Activated T-cell treated with anti-CD3 and anti-CD28 coated beads for 1 hour (primary cell): ENCODE data around the gene GADD45A.
"Not testable (repeated sequence)": the region's sequence is repeated elsewhere in the genome, so short reads cannot be mapped to it uniquely, and the experiment has no call there.

ENCODE experiments used
- DNase-seq: peaks from one replicate; pipeline ENCODE4 v3.0.0-alpha.2; 2020; ENCODE audit warnings: low read depth

GADD45A gene

GRCh38 chr1:67685067-67685557 is at the start of gene GADD45A:
TSS of gene GADD45A (plus strand) at chr1:67685201. CDS start at chr1:67685495, 294 bp downstream.
- DNase-seq = peak; percentile 81

- no peak for DNase-seq
Observed at GRCh38 chr1:67636146-67636545, 48.9 kb upstream of the GADD45A start.

GRCh38 chr1:67639361-67639760 is 45.6 kb upstream of the GADD45A start:
- DNase-seq = no peak

- no peak for DNase-seq
Observed at GRCh38 chr1:67642629-67643028, 42.4 kb upstream of the GADD45A start.

GRCh38 chr1:67644566-67644965 is 40.4 kb upstream of the GADD45A start:
- no peak for DNase-seq

- no peak for DNase-seq
Observed at GRCh38 chr1:67645495-67646144, 39.4 kb upstream of the GADD45A start.

- no peak for DNase-seq
Observed at GRCh38 chr1:67646145-67647035, 38.6 kb upstream of the GADD45A start.

GRCh38 chr1:67647036-67647798 is 37.8 kb upstream of the GADD45A start:
- DNase-seq = no peak

- DNase-seq = no peak
Observed at GRCh38 chr1:67647814-67648358, 37.1 kb upstream of the GADD45A start.

GRCh38 chr1:67648582-67649326 is 36.2 kb upstream of the GADD45A start:
- no peak for DNase-seq

- no peak for DNase-seq
Observed at GRCh38 chr1:67650061-67650460, 34.9 kb upstream of the GADD45A start.

GRCh38 chr1:67651031-67651430 is 34.0 kb upstream of the GADD45A start:
- no peak for DNase-seq

- no peak for DNase-seq
Observed at GRCh38 chr1:67652800-67653199, 32.2 kb upstream of the GADD45A start.

GRCh38 chr1:67653304-67653703 is 31.7 kb upstream of the GADD45A start:
- DNase-seq = no peak

- no peak for DNase-seq
Observed at GRCh38 chr1:67655581-67655980, 29.4 kb upstream of the GADD45A start.

- DNase-seq = not testable (repeated sequence)
Observed at GRCh38 chr1:67657152-67657551, 27.8 kb upstream of the GADD45A start.

GRCh38 chr1:67659229-67659628 is 25.8 kb upstream of the GADD45A start:
- DNase-seq = no peak

- DNase-seq = no peak
Observed at GRCh38 chr1:67662884-67663283, 22.1 kb upstream of the GADD45A start.

GRCh38 chr1:67664048-67664447 is 21.0 kb upstream of the GADD45A start:
- DNase-seq = no peak

GRCh38 chr1:67665307-67665706 is 19.7 kb upstream of the GADD45A start:
- not testable (repeated sequence) for DNase-seq

- no peak for DNase-seq
Observed at GRCh38 chr1:67666636-67667035, 18.4 kb upstream of the GADD45A start.
